RWPE1 (cell line): ENCODE measurements around the gene FIG4.
"Not testable (repeated sequence)": the region's sequence is repeated elsewhere in the genome, so short reads cannot be mapped to it uniquely, and the experiment has no call there.

Experiments
- CTCF ChIA-PET: fragments of 350-600 bp; sonication (Branson Sonifier 250); formaldehyde crosslinking; extraction: SDS; loops from one replicate; lab custom pipeline; 2021; lab: Yijun Ruan, JAX
- POLR2A ChIA-PET: fragments of 400-600 bp; formaldehyde crosslinking; extraction: SDS; loops from one replicate; lab custom pipeline; 2020; ENCODE audit warnings: antibody characterized with exemption; ENCODE audit not compliant: low non-redundant PET; lab: Yijun Ruan, JAX
- DNase-seq: peaks from one replicate; pipeline ENCODE4 v3.0.0; 2012; ENCODE audit warnings: low spot score
- H3K27ac ChIP-seq: fragments of 450-650 bp; 2 replicates; pipeline ENCODE4 v1.5.1; 2017
- TF ChIP-seq, protein P1 (sequence below): fragments of 450-650 bp; conservative IDR thresholded peaks from 2 replicates; pipeline ENCODE4 v1.5.1; 2017; ENCODE audit warnings: low read depth, mild to moderate bottlenecking

FIG4 gene

GRCh38 chr6:109770047-109770446 is 79.0 kb downstream of the FIG4 start:
- ChIA-PET CTCF (interaction anchor here (0.6 kb wide), 1 partner anchor 51 kb away, joined by 3 read pairs; no protein-coding TSS in a partner anchor), POLR2A (no interaction called here)
- no peak overlapping the region for H3K27ac ChIP-seq
- TF ChIP-seq, protein P1, sequence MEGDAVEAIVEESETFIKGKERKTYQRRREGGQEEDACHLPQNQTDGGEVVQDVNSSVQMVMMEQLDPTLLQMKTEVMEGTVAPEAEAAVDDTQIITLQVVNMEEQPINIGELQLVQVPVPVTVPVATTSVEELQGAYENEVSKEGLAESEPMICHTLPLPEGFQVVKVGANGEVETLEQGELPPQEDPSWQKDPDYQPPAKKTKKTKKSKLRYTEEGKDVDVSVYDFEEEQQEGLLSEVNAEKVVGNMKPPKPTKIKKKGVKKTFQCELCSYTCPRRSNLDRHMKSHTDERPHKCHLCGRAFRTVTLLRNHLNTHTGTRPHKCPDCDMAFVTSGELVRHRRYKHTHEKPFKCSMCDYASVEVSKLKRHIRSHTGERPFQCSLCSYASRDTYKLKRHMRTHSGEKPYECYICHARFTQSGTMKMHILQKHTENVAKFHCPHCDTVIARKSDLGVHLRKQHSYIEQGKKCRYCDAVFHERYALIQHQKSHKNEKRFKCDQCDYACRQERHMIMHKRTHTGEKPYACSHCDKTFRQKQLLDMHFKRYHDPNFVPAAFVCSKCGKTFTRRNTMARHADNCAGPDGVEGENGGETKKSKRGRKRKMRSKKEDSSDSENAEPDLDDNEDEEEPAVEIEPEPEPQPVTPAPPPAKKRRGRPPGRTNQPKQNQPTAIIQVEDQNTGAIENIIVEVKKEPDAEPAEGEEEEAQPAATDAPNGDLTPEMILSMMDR, result no peak
- DNase-seq, result no peak

DNA sequence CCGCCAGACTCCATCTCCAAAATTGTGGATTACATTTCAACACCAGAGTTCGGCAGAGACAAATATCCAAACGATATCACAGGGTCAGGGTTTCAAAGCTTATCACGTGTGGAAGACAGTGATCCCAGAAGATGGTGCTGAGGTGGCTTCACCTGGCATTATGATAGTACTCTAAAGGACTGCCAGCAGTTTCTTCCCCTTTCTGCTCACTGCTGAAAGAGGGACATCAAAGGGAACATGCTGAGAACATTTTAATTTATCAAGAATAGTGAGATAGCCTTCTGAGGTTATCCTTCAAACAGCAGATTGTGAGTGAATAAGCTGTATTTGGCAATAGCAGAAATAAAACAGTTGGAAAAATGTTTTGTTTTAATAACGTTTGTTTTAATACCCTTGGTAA is 79.7 kb downstream of the FIG4 start:
- ChIA-PET CTCF (no interaction called here), POLR2A (no interaction called here)
- no peak overlapping the region for H3K27ac ChIP-seq
- TF ChIP-seq, protein P1, result no peak
- no peak for DNase-seq

GRCh38 chr6:109771939-109772755 is 81.1 kb downstream of the FIG4 start:
- DNase-seq, H3K27ac ChIP-seq, POLR2A ChIA-PET, CTCF ChIA-PET: not testable (repeated sequence)

GRCh38 chr6:109772883-109773431 is 81.9 kb downstream of the FIG4 start:
- no peak overlapping the region for H3K27ac ChIP-seq
- CTCF ChIA-PET, result no interaction called here
- POLR2A ChIA-PET, result no interaction called here
- TF ChIP-seq, protein P1, result no peak
- DNase-seq, result no peak

- POLR2A ChIA-PET, result no interaction called here
- TF ChIP-seq, protein P1, result no peak
- H3K27ac ChIP-seq, result no peak overlapping the region
- DNase-seq, result no peak
- CTCF ChIA-PET, result no interaction called here
Measured at GRCh38 chr6:109781001-109781400, 89.9 kb downstream of the FIG4 start.

DNA sequence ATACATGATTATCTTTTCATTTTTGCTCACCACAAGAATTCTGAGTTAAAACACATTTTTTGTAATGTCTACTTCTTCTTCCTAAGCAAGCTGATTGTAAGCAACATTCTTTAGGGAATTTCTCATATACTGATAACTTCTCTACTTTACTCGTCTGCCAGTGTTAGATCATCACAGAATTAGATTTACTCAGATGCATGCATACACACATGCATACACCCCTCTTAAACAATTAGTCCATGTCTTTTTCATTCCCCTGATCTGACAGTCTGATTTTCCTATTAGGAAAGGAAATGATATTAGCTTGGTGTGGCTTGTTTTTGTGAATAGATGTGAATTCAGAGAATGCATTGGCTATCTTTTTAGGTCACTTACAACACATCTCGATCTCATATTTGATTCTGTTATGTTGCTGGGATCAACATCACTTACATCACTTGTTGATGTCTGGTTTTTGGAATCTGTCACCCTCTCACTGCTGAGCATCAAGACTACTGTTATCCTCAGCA is 91.4 kb downstream of the FIG4 start:
- H3K27ac ChIP-seq, result no peak overlapping the region
- CTCF ChIA-PET, result interaction anchor here (0.5 kb wide), 1 partner anchor 710 kb away, joined by 3 read pairs; no protein-coding TSS in a partner anchor
- DNase-seq, result no peak
- POLR2A ChIA-PET, result no interaction called here
- TF ChIP-seq, protein P1, result no peak
